AG09309 (cell line): ENCODE data around the gene A4GALT.

Experiments used
- DNase-seq: peaks from one replicate; pipeline ENCODE4 v3.0.0-alpha.2; 2010; ENCODE audit warnings: low read depth
- H3K4me3 ChIP-seq: 2 replicates; pipeline ENCODE4 v1.5.1; 2011; ENCODE audit warnings: mild to moderate bottlenecking, low read depth, low read length, moderate library complexity; ENCODE audit not compliant: control insufficient read depth
- TF ChIP-seq, protein P1 (sequence below): IDR thresholded peaks from 2 replicates; pipeline ENCODE4 v1.5.1; 2011; ENCODE audit warnings: mild to moderate bottlenecking, low read depth, low read length, inconsistent platforms; ENCODE audit not compliant: insufficient read depth, control insufficient read depth; ENCODE audit errors: missing control alignments

Gene A4GALT

DNA sequence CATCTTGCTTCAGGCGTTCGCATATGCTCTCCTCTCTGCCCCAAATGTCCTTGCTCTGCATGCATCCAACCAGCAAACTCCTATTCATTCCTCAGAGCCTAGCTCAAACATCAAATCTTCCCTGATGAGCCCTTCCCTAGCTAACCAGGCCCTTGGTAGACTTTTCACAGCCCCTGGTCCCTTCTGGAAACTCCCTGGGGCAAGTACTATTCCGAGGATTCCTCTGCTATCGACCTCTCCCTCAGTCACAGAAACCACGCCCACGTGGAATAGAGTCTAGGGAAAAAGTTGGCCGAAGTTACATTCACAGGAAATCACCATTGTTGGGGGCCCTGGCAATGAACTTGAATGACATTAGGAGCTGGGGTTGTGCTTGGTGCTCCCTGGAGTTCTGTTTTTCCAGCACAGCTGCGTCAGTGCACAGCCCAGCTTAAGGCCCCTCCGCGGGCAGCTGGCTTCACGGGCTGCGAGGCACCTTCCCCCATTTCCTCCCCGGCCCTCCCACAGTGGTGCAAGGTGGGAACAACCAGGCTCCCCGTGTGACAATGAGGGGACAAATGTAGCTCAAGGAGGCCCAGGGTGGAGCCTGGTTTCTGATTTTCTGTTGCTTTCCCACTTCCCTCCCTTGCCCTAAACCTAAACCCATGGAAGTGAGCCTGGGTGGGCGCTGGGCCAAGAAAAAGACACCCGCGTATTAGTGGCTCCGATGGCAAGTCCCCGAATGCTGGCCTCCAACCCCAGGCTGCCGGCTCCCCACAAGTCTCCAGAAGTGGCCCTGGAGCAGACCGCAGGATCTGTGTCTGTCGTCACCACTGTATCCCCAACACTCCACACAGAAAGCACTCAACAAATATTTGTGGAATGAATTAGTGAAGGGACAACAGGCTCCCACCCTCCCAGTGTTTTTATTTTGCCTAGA lies 76.0 kb downstream of the A4GALT start:
- H3K4me3 ChIP-seq, result no peak overlapping the region
- no peak for DNase-seq
- TF ChIP-seq, protein P1, sequence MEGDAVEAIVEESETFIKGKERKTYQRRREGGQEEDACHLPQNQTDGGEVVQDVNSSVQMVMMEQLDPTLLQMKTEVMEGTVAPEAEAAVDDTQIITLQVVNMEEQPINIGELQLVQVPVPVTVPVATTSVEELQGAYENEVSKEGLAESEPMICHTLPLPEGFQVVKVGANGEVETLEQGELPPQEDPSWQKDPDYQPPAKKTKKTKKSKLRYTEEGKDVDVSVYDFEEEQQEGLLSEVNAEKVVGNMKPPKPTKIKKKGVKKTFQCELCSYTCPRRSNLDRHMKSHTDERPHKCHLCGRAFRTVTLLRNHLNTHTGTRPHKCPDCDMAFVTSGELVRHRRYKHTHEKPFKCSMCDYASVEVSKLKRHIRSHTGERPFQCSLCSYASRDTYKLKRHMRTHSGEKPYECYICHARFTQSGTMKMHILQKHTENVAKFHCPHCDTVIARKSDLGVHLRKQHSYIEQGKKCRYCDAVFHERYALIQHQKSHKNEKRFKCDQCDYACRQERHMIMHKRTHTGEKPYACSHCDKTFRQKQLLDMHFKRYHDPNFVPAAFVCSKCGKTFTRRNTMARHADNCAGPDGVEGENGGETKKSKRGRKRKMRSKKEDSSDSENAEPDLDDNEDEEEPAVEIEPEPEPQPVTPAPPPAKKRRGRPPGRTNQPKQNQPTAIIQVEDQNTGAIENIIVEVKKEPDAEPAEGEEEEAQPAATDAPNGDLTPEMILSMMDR, result no peak

DNA sequence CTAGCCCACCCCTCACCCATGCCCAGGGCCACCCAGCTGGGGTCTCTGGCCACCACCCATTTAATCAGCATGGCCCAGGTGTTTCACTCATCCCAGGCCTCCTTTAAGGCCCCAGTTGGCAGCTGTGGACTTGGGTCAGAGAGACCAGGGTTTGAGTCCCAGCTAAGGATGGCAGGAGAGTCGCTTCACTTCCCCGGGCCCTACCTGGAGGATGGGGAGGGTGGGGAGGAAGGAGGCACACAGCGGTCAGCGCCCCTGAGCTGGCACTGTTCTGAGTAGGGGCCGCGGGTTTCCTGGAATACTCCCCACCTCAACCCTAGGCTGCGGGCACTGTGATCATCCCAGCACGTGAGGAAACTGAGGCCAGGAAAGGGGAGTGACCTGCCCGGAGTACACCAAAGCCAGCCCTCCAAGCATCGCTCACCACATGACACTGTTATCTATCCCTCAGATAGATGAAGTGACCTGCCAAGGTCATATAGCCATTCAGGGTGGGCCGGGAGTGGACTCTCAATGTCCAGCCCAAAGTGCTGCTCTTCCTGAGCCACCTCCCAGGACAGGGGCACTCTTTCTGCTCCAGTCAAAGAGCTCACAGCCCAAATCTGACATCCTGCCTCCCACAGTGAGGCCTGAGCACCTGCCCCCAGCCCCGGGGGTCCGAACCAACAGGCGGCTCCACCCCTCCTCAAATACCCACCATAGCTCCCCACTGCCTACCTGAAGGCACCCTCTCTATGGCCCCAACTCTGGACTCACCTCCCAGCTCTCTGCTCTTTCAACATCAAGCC lies 76.8 kb downstream of the A4GALT start:
- TF ChIP-seq, protein P1, result no peak
- no peak overlapping the region for H3K4me3 ChIP-seq
- no peak for DNase-seq

DNA sequence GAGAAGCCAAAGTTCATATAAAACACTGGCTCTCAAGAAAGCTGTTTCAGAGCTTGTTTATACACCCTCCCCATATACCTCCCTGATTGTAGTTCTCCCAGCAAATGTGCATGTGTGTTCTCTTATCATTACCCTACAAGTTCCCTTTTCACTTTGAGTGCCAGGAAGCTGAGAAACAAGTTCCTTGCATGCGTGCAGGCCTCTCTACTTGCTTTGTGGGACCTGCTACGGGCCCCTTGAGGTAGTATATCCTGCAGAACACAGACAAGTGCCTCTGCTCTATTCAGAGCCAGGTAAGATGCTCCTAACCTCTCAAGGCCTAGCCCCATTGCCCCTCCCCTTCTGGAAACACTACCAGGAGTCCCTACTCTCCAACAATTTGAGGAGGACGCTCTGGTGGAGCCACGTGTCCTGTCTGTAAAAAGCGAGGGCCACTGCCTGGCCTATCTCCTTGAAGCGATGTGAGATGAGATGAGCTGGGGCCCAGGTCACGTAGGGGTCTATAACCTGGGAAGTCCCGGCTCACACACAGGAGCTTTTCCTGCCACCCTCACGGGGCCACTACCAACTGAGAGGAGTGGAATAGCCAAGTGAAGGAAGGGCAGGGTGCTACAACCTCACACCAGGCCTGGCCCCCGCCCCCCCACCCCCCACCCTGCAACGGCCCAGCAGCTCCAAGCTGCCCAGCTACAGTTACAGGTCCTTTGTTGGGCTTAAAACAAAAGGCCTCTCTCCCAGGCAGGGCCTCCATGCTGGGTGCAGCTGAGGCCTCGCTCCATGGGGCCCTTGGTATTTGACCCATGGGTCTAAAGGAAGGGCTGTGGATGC lies 77.7 kb downstream of the A4GALT start:
- no peak for DNase-seq
- TF ChIP-seq, protein P1, result no peak
- H3K4me3 ChIP-seq, result no peak overlapping the region
